ENCODE data around the gene KLKB1. TPM values are rescaled to one million over a fixed set of nuclear protein-coding genes. Genes with fewer than 3 reads are reported as not detected.

The KLKB1 gene
- total RNA-seq, 1 experiment from 2014 or later, result 0.10 TPM

DNA sequence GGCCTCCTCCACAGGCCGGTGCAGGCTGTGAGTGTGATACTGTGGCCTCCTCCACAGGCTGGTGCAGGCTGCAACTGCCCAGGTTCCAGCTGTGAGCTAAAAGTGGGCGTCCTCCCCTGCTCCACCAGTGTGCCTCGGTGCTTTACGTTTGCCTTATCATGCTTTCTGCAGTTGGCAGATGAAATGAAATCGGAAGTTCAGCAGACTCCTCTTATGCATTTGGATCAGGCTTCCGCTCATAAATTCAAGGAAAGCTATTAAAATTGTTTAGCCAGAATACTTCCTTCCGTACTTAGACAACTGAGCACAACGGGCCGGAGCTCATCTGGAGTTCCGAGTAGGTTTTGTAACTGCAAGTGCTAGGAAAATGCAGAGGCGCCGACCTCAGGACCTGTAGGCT lies 23.9 kb upstream of the KLKB1 start:
- CTCF ChIA-PET, result no interaction called here
- POLR2A ChIA-PET, result no interaction called here
- Histone ChIP-seq H3K4me3 (replicated peaks in 1 of 2; ENCODE audit: low read depth in 1 of 2, low read length in 2 of 2) (peak overlapping the region in 1 of 2 experiments; percentile 19; a peak in 2 of 4 replicates), H3K4me2 (ENCODE audit: low read length) (peak overlapping the region; percentile 51; the same call in 1 of the 2 replicates), H2AFZ (ENCODE audit: low read depth, low read length, poor library complexity, severe bottlenecking) (no peak overlapping the region), H3K4me1 (ENCODE audit: control insufficient read depth in 1 of 2, insufficient read depth in 2 of 2, low read length in 2 of 2) (peaks cover 0 to 17% of the 10 kb centered on the region in 2 experiments; a peak in 2 of 4 replicates), H4K20me1 (ENCODE audit: insufficient read depth) (no peaks in the 10 kb centered on the region), H3K9me3 (ENCODE audit: control insufficient read depth in 1 of 2, insufficient read depth in 1 of 2, low read depth in 1 of 2, low read length in 2 of 2) (peaks cover 0 to under 1% of the 10 kb centered on the region in 2 experiments; a peak in 1 of 4 replicates), H3K36me3 (ENCODE audit: control insufficient read depth in 1 of 2, insufficient read depth in 2 of 2, low read length in 2 of 2) (no peaks in the 10 kb centered on the region), H3K27ac (ENCODE audit: low read depth, low read length) (peak overlapping the region; percentile 11; the same call in 1 of the 2 replicates), H3K79me2 (ENCODE audit: insufficient read depth, low read length) (no peaks in the 10 kb centered on the region), H3K9ac (ENCODE audit: low read length) (no peak overlapping the region), H3K27me3 (ENCODE audit: insufficient read depth, low read length) (no peaks in the 10 kb centered on the region), H3K9me2 (ENCODE audit: insufficient read depth) (no peaks in the 10 kb centered on the region)
- ATAC-seq (no peak), DNase-seq (ENCODE audit: low read depth, low spot score) (no peak)
- intact Hi-C loops (cut with micrococcal nuclease), result no loop called here
- BruUV-seq (replicated peaks), result no TSS peak
- RAD21 ChIA-PET (ENCODE audit: low non-redundant PET in 1 of 2, low total read pairs in 2 of 2, uncharacterized antibody in 2 of 2, unreplicated experiment in 2 of 2), result no interaction called here
- TF ChIP-seq EZH2 (IDR thresholded peaks at IDR 0.05) (no peak), ZNF274 (IDR thresholded peaks at IDR 0.05; ENCODE audit: low read depth, low read length) (no peak), EZH2phosphoT487 (IDR thresholded peaks at IDR 0.05; ENCODE audit: borderline replicate concordance) (no peak), SP1 (IDR thresholded peaks at IDR 0.05; ENCODE audit: low read depth) (no peak)
- TF ChIP-seq, protein P1, sequence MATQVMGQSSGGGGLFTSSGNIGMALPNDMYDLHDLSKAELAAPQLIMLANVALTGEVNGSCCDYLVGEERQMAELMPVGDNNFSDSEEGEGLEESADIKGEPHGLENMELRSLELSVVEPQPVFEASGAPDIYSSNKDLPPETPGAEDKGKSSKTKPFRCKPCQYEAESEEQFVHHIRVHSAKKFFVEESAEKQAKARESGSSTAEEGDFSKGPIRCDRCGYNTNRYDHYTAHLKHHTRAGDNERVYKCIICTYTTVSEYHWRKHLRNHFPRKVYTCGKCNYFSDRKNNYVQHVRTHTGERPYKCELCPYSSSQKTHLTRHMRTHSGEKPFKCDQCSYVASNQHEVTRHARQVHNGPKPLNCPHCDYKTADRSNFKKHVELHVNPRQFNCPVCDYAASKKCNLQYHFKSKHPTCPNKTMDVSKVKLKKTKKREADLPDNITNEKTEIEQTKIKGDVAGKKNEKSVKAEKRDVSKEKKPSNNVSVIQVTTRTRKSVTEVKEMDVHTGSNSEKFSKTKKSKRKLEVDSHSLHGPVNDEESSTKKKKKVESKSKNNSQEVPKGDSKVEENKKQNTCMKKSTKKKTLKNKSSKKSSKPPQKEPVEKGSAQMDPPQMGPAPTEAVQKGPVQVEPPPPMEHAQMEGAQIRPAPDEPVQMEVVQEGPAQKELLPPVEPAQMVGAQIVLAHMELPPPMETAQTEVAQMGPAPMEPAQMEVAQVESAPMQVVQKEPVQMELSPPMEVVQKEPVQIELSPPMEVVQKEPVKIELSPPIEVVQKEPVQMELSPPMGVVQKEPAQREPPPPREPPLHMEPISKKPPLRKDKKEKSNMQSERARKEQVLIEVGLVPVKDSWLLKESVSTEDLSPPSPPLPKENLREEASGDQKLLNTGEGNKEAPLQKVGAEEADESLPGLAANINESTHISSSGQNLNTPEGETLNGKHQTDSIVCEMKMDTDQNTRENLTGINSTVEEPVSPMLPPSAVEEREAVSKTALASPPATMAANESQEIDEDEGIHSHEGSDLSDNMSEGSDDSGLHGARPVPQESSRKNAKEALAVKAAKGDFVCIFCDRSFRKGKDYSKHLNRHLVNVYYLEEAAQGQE (IDR thresholded peaks at IDR 0.05; ENCODE audit: low read depth), result no peak
- TF ChIP-seq, protein P2, sequence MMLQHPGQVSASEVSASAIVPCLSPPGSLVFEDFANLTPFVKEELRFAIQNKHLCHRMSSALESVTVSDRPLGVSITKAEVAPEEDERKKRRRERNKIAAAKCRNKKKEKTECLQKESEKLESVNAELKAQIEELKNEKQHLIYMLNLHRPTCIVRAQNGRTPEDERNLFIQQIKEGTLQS (IDR thresholded peaks at IDR 0.05), result no peak

Measured in HCT116 (cell line).